AG08396 (cell line): ENCODE measurements around the gene RELT.
"Not testable (repeated sequence)": the region's sequence is repeated elsewhere in the genome, so short reads cannot be mapped to it uniquely, and the experiment has no call there.

Source experiments
- DNase-seq: peaks from one replicate; pipeline ENCODE4 v3.0.0; 2012; ENCODE audit warnings: low spot score, mixed read lengths

The RELT gene

DNA sequence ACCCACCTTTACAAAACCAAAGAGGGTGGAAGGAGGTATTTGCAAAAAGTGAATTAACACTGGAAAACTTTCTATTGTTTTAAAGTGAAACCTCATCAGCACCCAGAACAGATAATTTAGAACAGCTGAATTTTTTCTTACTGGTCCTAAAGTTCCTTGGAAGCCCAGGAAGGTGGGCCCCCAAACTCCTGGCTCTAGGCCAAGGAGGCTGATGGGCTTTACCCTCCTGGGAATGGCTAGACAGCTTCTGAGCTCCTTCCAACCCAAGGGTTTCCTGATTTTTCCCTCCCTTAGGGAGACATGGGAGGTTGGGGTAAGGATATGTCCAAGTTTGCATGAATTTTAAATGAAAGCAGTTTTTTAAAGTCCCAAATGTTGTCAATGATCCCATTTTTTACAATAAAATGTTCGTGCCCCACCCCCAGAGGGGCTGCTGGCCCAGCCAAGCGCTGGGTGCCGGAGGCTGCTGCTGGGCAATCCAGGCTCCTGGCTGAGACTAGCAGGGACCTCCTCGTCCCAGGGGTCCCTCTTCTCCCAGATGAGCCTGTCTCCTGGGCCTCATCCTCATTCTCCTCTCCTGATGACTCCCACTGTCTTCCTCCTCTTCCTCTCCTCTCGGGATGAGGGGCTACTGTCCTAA is 28.4 kb downstream of the RELT start:
- no peak for DNase-seq

DNA sequence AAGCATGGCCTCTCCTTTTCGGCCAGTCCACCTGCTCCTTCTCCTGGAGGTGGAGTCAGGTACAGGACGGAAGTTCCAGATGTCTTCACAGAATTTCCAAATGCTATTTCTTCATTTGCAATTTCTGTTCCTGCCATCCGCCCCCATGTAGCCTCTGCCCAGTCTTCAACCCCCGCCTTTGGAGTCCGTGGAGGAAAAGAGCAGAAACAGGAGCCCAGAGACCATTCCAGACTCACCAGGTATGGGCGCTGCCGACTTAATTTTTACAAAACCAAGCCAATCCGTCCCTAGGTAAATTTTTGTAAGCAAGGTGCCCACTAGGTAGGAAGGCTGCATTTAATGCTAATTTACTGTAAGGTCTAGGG is 28.9 kb downstream of the RELT start:
- no peak for DNase-seq

DNA sequence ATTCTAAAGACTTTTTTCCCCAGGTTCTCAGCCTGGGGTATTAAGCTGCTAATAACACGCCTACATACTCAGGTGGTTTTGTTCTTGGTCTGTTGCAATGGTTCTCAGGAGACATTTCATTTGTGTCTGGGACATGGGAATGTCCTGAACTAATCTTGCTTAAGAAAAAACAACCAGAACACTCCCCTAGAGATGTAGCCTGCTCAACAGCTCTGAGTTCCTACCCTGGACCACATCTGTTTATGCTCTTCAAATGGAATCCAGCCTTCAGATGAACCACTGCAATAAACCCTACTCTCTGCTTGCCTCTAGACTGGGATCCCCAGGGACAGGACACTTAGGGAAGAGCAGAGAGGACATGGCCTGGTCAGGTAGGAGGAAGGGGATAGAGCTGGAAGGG is 29.9 kb downstream of the RELT start:
- DNase-seq, result no peak

DNA sequence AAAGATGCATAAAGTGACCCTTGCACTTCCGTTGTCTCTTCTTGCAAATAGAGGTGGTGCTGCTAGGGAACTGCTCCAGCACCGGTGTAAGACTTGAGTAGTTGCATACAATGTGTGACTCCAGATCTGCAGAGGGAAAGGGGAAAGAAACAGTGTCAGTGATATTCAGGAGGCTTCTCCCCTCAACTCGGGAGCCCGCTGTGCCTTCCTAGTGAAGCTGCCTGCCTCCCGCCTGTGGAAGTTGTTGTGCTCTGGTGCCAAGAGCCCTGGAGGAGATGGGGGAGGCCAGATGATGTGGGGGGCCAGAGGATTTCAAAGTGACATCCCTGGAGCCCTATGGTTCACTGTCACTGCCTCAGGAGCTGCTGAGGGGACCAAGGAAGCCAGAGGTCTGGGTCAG is 30.4 kb downstream of the RELT start:
- no peak for DNase-seq

DNA sequence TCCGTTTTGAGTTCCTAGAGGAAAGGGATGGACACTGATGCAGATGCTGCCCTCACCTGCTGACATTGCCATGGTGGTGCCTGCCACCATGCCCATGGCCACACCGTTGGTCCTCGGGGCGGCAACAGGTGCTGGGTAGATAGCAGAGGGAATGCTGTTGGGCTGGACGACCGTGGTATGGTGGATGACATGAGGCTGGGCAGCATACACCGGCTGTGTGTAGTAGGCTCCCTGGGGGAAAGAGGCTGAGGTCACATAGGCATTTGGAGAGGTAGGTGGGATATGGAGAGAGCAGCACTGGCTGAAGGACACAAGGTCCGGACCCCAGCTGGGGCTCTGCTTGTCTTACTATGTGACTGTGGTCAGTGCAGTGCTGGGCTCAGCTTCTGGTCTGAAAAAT is 33.2 kb downstream of the RELT start:
- DNase-seq, result no peak

DNA sequence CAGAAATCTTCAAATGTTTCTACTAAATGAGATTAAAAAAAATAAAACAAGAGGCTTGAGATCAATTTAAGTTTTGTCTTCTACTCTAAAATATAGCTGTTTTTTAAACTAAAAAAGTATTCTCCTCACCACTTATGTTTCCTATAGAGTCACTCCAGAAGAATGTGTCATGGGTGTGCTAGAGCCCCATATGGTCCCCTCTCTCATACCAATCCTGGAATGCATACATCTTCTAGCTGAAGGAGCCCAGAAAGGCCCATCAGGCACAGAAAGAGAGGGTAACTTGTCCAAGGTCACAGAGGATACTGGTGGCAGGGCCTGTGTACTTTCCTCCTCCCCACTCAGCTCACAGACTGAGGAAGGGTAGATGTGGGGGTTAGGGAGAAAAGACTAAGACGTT is 34.4 kb downstream of the RELT start:
- DNase-seq, result no peak

DNA sequence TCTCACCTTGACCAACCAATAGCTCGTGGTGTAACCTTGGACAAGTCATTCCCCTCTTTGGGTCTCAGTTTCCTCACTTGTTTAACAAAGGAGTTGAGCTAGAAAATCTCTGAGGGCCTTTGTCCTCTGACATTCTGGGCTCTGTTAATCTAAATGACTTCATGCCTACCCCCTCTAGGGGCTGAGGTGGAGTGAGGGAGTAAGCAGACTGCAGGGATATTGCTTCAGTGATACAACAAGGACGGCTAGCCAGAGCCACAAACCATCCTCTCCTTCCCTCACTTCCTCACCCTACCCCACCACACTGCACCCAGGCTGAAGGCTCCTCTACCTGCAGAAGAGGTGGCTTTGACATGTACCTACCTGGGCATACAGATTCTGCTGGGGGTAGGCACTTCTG is 34.8 kb downstream of the RELT start:
- DNase-seq, result no peak

DNA sequence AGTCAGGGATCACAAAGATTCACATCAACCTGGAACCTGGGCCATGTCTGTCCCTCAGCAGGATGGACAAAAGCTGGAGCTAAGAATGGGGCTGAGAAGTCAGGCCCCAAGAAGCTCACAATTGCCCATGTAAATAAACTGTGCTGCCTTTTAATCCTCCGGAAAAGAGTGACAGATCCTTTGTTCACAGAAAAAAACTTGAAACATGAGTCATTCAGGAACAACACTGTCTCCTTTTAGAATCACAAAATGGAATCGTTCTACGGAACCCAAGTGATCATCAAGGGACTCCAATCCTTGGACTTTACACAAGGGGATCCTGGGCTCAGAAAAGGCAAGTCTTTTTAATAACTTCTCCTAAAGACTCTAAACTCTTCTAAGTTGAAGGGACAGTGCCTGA is 36.1 kb downstream of the RELT start:
- DNase-seq, result no peak

DNA sequence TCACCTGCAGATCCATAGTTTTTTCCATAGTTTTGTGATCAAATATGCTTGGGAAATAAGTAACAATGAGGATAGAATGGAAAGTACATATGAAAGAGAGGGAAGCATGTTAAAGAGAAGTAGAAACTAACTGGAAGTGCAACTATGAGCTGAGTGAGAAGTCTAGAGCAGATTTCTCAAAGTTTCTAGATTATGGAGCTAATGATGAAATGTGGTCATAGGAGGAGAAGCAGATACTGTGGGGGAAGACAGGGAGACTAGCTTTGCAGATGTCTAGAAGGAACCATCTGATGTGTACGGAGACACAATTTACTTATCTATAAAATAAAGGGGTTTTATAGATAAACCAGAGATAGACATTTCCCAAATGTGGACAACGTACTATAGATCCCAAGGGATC is 37.1 kb downstream of the RELT start:
- no peak for DNase-seq

DNA sequence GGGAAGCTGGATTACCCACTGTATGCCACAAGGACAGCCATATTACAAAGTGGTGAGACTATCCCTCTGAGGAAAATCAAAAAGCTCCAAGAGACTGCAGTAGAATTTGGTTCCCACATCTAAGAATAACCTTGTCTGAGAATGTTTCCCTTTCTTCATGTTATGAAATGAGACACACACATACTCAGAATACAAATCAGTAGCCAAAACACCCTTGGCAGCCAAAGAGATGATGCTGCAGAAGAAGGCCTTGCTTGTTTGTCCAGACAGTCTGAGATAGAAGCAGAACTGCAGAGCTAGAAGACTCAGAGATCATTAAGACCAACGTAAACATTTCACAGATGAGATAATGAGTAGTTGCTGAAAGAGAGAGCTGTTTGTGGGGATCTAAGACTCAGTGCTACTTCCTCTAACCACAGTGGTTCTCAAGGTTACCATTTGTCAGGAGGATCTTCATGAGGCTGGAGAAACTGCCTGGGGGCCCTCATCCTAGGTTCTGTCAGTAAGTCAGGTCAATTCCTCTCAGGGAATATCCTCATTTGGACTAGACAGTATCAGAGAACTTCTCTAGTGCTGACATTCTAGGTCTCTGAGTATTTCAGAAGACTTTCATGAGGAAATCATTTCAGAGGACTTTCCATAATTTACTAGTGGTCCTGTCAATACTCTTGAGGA is 38.9 kb downstream of the RELT start:
- DNase-seq, result no peak

DNA sequence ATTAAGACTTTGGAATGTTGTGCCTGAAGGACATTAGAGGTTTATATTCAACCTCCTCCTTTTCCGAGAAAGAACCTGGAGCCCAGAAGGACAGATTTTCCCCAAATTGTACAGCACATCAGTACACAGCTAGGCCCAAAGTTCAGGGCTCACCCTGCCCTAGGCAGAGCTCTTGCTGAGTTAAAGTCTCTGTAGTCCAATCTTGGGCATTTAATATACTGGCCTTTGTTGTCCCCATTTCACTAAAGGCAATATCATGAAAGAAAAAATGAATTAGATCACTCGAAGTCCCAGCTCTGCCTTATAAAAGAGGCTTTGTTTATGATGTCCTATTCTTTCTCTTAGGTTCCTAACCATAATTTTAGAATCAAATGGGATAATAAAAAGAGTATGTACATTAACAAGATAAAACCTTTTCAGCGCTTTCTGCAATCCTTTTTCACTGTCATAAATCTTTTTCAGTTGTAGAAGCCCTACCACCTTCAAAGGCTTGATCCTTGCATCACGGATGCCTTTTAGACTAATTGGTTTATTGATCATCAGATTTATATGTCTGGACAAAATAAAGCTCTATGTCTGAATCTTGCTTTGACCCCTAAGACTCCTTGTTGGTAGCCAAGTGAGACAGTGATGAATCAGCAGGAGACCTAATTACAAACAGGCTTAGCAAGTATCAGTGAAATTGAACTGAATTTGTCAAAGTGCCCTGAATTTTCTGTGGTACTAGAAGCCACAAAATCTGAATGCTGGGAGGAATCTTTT is 39.8 kb downstream of the RELT start:
- DNase-seq, result no peak

DNA sequence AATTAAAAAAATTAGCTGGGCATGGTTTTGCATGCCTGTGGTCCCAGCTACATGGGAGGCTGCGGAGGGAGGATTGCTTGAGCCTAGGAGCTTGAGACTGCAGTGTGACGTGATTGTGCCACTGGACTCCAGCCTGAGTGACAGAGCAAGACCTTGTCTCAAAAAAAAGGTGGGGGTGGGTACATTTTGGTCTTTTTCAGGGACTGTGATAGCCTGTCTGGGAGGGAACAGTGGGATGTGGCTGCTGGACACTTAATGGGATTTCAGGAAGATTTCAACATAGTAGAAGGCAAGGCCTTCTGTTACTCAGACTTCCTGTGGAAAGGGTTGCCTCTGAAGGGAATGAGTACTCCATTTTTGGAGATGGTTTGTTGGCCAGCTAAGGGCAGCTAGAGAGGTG is 40.6 kb downstream of the RELT start:
- no peak for DNase-seq

DNA sequence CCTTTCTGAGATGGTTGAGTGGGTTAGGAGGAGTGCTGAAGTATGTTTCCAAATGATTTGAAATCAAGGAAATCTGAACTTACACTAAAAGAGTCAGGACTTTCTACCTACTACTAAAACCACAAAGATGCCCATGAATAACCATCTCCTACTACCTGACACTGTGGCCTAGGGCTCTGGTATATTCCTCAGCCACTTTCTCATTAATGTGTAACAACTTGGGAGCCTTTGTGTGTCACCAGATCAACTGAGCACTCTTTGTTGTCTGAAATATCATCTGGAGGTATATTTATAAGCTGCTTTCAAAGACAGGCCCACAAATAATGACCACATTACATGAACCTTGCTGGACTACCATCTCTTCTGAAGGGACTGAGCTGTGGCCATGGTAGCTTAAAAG is 43.9 kb downstream of the RELT start:
- DNase-seq, result no peak

DNA sequence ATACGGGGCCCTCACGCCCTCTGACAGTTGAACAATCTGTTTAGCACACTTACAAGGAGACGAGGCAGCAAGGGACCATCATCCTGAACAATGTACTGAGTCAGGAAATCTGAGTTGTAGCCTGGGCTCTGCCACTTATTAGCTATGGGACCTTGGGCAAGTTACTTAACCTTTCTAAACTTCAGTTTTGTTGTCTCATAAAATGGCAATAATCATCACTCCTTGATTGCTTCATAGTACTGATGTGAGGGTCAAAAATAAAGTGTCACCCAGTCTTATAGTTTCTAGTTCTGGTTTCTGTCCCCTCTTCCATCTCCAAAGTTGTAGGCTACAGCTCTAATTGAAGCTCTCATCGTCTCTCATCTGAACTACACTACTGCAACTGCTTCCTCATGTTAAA is 46.7 kb downstream of the RELT start:
- DNase-seq, result no peak

DNA sequence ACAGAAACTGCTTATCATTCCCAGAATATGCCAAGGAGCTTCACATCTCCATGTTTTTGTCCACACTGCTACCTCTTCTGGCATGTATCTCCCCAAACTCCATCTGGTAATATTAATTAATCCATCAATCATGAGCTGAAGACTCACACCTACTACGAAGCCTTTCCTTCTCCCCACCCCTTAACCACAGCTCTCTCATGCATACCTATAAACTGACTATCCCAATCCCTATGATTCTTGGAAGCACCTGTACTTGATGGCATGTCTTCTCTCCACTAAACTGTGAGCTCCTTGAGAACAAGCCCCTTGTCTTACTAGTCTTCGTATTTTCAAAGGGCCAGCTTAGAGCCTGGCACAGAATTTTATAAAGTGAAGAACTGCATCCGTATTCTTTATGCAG is 47.3 kb downstream of the RELT start:
- no peak for DNase-seq

DNA sequence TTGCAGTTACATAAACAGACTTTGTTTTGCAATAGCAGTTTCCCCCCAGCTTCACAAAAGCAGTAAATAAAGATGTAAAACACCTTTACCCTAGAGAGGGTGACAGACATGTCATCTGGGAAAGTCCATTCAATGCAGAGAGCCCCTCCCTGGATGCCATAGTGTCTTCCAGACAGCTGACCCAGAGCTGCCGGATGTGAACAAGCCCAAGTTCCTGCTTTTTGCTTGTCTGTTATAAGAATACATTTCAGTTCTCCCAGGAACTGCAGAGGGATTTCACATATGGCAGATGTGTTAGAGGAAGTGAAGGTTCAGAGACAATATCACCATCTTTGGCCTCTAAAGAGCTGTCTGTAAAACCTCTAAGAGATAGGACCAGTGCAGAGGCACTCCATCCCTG is 48.9 kb downstream of the RELT start:
- DNase-seq, result no peak

DNA sequence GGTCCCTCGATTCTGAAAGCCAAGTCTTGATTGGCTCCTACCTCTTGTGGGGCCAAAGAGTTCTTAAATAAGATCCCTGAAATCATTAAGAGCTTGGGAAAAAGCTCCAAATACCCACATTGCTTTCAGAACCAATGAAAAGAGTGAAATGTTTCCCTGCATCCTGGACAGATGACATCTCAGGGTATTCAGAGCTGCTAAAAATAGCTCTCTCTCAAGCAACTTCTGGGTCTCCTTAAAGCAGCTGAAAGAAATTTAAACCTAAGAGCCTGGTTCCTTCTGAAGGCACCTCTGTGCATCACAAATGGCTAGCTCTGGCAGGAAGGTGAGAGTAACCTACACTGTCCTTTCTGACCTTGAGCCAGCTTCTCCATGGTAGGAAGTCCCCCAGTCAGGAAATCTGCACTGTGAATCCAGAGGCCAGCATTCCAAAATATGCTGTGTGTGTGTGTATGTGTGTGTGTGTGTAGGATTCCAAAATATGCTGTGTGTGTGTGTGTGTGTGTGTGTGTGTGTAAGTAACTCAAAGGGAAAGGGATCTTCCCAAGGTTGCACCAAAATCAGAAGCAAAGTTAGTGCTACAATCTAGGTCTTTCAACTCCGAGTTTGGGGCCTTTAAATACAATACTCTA is 50.1 kb downstream of the RELT start:
- DNase-seq, result no peak

DNA sequence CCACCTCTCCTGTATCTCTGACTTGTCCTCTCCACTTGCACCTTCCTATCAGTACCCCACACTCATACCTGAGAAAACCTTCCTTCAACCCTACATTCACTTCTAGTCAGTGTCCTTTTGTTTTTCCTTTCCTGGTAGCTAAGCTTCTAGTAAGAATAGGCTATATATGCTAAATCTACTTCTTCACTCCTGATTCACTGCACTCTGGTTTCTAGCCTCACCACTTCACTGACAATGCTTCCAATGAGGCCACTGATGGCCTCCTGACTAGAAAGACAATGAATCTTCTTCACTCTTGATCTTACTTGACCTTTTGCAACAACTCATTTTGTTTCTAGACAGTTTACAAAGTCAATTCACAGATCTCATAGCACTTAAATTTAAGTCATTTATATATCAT is 52.0 kb downstream of the RELT start:
- no peak for DNase-seq

DNA sequence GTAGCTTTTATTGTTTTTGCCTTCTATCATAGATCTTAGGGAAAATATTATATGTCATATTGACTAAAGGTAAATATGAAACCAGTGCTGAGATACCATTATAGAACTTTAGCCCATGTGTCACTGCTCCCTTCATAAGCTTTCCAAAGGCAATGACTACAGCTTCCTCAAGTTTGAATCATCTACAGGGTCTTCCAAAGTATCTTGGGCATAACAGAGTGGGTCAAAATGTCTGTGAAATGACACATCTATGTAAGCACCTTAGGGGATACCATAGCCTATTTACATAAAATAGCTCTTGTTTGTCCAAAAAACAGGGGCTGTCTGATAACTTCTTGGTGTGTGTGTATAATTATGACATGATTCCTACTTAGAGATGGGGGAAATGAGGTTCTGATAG is 52.5 kb downstream of the RELT start:
- no peak for DNase-seq

DNA sequence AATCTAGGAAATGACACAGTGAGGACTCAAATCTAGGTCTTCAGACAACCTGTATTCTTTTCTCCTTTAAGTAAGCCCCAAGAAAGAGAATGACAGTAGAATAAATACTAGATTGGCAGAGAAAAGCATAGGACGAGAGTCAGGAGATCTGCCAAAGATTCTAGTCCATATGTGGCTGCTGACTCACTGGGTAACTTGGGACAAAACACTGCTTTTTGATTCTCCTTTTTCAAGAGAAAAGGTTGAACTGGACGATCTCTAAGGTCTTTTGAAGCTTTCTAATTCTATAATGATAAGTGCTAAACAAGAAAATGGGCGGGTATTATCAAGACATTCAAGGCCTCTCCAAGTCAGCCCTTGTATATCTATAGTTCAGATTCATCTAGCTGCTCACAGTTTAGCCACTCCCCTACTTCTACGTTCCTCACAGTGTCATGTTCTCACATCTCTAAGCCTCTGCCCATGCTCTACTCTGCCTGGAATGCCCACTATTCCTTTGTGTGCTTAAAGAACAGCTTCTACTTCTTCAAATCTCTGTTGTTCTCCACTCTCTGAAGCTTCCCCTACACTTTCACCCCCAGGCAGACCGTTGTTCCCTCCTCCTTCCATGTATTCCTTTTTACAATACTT is 53.0 kb downstream of the RELT start:
- DNase-seq, result peak; percentile 31

DNA sequence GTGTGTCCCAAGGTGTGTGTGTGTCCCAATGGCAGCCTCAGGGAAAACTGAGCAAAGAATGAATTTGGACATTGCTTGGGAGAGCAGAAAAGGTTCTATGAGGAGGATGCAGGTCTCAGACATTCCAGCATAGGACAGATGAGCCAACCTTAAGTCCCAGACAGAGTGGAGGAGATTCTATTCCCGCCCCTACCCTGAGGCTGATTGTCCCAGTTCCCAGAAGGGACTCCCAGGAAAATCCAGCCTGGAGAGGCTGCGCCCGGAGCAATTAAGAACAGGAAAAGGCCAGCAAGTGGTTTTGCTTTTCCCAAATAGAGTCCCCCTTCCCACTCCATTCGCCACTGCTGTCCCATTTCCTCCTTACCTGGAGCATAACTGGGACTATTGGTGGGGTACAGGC is 54.1 kb downstream of the RELT start:
- no peak for DNase-seq

DNA sequence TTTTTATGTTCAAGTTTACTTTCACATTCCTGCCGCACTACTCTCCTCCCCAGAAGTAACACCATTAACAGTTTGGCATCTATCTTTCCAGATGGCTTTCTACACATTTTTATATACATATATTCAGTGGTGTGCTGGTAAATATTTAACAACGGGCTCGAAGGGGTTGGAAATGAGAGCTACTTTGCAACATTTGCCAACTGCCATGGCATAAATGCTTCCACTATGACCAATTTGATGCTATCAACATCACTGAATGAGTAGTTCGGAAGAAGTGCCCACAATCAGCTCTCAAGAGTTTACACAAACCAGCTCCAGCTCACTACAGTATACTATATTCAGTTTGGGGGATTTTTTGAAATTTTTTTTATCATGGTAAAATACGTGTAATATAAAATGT is 55.2 kb downstream of the RELT start:
- no peak for DNase-seq

DNA sequence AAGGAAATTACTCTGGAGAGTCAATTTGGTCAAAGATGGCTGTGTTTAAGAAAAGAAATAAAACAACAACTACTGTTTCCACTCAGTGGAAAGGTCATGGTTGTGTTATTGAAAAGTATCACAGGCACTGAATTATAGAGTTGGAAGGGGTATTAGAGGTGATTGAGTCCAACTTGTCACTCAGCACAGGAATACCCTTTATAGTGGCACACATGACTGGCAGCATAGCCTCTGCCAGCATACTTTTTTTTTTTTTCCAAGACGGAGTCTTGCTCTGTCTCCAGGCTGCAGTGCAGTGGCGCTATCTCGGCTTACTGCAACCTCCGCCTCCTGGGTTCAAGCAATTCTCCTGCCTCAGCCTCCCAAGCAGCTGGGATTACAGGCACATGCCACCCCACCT is 60.7 kb downstream of the RELT start:
- not testable (repeated sequence) for DNase-seq
